Raji (cell line): ENCODE results near the gene NHP2.

Source experiments
- POLR2A ChIP-seq: IDR thresholded peaks from 2 replicates; pipeline ENCODE4 v1.6.1; 2011; ENCODE audit warnings: low read depth, low read length, control low read depth; ENCODE audit not compliant: insufficient read depth

Gene NHP2

DNA sequence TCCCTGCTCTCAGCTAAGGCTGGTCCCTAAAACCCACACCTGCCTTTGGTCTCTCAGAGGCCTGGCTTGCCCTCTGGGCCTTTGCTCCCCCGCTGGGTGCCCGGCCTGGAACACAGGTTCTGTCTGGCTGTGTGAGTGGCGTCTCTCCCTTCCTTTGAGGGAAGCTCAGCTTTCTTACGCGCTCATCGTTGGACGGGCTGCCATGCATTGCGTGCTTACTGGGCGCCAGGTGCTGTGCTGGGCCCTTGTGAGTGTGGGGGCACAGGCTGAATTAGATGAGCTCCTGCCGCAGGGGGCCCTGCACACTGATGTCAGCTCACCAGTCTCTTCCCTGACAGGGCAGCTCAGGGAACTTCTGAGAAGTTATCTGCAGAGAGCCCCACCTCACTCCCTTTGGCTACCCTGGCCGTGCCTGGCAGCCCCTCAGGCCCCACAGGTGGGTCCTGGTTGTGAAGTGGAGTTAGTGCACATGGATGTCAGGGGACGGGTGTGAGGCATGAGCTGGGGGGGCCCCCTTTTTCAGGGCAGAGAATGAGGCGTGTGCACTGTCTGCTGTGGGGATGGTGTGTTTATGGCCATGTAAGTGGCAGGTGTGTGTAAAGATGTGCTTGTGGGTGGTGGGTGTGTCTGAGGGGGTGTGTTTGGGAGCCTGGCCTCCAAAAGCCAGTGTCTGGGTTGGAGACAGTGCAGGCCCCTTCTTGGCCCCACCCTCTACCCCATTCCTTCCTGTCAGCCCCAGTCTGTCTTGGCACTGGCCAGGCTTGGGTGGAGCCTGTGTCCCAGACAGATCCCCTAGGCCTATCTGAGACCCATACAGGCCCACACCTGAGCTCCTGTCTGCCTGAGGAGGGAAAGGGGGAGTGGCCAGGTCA, 30.4 kb downstream of the NHP2 start:
- no peak for TF ChIP-seq POLR2A

GRCh38 chr5:178122346-178122745, 31.3 kb downstream of the NHP2 start:
- TF ChIP-seq POLR2A, result no peak

GRCh38 chr5:178121391-178122276, 32.1 kb downstream of the NHP2 start:
- no peak for TF ChIP-seq POLR2A

DNA sequence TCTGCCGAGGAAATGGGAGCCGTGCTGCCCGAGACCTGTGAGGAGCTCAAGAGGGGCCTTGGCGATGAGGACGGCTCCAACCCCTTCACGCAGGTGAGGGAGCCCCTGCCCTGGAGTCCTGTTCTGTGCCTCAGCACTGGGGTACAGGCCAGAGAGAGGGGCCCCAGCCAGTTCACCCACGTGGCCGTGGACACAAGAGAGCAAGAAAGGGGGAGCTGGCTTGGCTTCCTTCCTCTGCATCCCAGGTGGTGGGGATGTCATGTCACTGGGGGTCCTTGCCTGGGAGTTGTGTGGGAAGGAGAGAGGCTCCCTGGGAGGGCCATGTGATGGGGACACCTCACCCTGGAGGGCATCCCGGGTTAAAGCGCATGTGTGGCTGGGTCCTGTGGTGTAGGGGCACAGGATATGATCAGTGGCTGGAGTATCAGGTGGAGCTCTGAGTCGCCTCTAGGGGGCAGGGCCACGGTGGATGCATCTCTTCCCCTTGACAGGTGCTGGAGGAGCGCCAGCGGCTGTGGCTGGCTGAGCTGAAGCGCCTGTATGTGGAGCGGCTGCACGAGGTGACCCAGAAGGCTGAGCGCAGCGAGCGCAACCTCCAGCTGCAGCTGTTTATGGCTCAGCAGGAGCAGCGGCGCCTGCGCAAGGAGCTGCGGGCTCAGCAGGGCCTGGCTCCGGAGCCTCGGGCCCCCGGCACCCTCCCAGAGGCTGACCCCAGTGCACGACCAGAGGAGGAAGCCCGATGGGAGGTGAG, 32.9 kb downstream of the NHP2 start:
- peak; percentile 43; the same call in 1 of the 2 replicates for TF ChIP-seq POLR2A

- no peak for TF ChIP-seq POLR2A
Observed at GRCh38 chr5:178119915-178120606, 33.6 kb downstream of the NHP2 start.

DNA sequence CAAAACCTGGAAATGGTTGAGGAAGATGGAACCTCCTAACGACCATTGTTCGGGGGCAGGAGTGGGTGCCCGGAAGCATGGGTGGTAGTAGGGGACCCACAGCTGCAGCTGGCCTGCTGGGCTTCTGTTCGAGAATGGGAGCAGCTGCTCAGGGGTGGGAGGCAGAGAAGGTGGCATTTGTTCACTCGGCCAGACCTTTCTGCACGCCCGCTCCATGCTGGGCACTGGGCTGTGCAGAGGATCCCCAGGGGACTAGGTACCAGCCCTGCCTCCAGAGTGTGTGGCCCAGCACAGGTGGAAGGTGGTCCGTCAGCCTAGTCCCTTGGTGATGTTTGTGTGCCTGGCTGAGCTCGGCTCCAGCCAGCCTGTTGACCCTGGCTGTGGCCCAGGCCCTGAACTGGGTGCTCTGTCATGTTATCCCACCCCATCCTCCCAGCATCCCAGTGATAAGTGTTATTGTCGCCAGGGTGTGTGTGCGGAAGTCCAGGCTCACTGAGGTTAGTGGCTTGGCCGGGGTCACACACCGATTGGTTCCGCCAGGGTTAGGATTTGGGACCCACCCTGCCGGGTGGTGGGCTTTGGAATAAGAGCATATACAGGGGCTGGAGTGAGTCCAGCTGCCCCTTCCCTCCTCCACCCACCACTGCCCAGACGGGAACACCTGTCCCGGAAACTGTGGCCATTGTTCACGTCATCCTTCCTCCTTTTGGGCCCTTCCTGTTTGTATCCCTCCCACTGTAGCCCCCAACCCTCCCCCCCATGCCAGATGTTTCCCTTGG, 35.6 kb downstream of the NHP2 start:
- TF ChIP-seq POLR2A, result no peak

DNA sequence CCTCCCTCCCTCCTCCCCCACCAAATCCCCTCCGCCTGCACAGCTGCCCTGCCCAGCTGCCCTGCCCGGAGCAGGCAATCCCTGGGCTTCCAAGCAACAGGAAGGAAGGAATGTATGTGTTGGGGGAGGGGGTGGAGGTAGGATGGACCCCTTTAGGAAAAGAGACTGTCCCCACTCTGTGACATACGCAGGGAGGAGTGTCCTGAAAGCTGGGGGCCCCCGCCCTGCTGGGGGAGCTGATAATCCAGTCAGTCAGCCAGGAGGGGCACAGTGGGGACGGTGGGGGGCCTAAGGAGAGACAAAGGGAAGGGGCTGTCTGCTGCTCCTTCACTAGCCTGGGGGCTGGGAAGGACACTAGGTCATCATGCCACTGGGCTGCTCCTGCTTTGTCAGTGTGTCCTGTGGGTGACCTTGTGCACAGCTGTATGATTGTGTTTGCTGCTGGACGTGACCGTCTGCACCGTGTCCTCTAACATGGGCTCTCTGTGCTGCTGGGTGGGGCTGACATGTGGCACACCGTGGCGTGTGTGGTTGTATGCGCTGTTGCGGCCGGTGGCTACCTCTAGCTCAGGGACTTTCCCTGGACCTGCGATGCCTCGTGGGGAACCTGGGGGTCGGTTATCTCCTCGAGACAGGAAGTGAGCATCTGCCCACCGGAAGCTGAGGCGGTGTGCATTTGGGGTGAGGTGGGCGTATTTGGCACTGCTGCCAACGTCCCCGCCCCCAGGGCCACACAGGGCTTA, 37.4 kb downstream of the NHP2 start:
- peak; percentile 68 for TF ChIP-seq POLR2A

- no peak for TF ChIP-seq POLR2A
Observed at GRCh38 chr5:178115814-178116142, 37.9 kb downstream of the NHP2 start.

GRCh38 chr5:178115136-178115813, 38.4 kb downstream of the NHP2 start:
- no peak for TF ChIP-seq POLR2A

DNA sequence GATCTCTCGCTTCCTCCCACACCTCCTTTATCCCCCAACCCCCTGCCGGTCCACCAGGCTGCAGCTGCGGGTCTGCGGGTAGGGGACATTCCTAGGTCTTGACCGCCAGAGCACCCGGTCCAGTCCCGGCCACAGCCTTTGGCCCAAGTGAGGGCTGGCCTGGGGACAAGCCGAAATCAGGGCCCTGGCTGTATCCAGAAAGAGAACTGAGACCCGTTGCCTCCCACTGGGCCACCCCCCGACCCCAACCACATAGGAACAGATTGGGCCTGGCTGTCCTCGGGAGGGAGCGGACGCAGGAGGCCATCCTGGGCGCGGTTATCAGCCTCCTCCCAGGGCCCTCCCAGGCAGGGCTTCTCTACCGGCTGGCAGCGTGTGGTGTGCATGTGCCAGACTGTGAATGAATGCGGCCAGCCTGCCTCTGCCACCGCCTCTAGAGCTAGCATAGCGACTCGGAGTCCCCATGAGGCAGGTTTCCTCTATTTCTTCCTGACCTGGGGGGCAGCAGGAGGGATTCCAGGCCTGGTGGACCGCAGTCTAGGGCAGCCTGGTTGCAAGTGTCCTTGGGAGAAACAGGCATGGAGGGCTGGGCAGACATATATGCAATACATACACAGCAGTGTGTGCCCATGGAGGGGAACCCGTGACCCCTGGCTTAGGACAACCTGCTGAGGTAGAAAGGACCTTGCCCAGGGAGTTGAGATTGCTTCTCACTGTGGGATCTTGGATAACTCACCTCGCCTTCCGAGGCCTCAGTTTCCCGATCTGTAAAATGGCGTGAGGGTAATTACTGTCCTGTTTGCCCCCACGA, 39.2 kb downstream of the NHP2 start:
- peak; percentile 32; the same call in 1 of the 2 replicates for TF ChIP-seq POLR2A

GRCh38 chr5:178113841-178114324, 39.8 kb downstream of the NHP2 start:
- TF ChIP-seq POLR2A, result peak; percentile 43; the same call in 1 of the 2 replicates
